B cell (primary cell): ENCODE measurements around the gene TMC1.

Experiments
- EZH2 ChIP-seq: IDR thresholded peaks from 2 replicates; pipeline ENCODE4 v1.6.1; 2012; ENCODE audit warnings: borderline replicate concordance, low read depth, mild to moderate bottlenecking, moderate library complexity, low read length; ENCODE audit not compliant: insufficient read depth, poor library complexity, severe bottlenecking
- TF ChIP-seq, protein P1 (sequence below): fragments of 200-600 bp; IDR thresholded peaks from one replicate; pipeline ENCODE4 v1.8.0; 2022; ENCODE audit warnings: antibody characterized with exemption, mild to moderate bottlenecking

DNA sequence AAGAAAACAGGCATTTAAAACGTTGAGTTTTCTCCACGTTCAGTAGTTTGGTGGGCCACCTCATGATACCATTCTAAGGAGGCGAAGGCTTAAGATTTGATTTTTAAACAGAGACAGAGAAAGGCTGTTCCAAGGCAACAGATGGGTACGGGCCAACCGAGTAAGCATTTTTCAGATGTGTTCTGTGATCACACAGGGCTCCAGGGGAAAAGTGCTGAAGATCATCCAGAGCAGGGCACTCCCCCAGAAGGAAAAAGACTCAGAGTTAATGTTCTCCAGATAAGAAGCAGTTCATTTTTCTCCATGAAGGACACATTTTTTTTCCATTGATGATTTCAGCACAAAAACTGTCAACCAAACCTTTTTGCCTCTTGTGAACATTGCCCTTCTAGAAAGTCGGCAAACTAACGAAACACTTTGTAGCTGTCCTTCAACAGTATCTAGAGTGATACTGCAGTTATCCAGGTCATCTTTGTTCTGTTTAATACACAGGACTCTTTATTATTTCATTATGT is 292.7 kb downstream of the TMC1 start:
- TF ChIP-seq EZH2 = no peak
- TF ChIP-seq, protein P1, sequence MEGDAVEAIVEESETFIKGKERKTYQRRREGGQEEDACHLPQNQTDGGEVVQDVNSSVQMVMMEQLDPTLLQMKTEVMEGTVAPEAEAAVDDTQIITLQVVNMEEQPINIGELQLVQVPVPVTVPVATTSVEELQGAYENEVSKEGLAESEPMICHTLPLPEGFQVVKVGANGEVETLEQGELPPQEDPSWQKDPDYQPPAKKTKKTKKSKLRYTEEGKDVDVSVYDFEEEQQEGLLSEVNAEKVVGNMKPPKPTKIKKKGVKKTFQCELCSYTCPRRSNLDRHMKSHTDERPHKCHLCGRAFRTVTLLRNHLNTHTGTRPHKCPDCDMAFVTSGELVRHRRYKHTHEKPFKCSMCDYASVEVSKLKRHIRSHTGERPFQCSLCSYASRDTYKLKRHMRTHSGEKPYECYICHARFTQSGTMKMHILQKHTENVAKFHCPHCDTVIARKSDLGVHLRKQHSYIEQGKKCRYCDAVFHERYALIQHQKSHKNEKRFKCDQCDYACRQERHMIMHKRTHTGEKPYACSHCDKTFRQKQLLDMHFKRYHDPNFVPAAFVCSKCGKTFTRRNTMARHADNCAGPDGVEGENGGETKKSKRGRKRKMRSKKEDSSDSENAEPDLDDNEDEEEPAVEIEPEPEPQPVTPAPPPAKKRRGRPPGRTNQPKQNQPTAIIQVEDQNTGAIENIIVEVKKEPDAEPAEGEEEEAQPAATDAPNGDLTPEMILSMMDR = no peak
